Measurements from ENCODE around the gene TMTC2.

DNA sequence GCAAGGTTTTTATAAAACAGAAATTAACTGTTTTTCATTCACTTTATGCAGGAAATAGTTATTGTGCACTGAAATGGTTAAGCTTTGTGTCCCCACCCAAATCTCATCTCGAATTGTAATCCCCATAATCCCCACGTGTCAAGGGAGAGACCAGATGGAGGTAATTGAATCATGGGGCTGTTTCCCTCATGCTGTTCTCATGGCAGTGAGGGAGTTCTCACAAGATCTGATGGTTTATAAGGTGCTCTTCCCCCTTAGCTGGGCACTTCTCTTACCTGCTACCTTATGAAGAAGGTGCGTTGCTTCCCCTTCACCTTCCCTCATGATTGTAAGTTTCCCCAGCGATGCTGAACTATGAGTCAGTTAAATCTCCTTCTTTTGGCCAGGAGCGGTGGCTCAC, 123.9 kb downstream of the TMTC2 start:
- TF ChIP-seq ZNF274 (IDR thresholded peaks at IDR 0.05; ENCODE audit: low read depth, low read length): no peak
- TF ChIP-seq YY1 (IDR thresholded peaks at IDR 0.05; ENCODE audit: insufficient read depth, insufficient read length): no peak
